Embryonic facial prominence (tissue), 1 donor: ENCODE results near the gene TRPM2.

Source experiments
- DNase-seq: peaks from one replicate; pipeline ENCODE4 v3.0.0-alpha.2; 2016; ENCODE audit errors: extremely low spot score

TRPM2 gene

GRCh38 chr21:44483288-44484237, 130.1 kb downstream of the TRPM2 start:
- DNase-seq = no peak

- DNase-seq = no peak
These were observed 131.3 kb downstream of the TRPM2 start for GRCh38 chr21:44484498-44485253.

GRCh38 chr21:44485254-44485793, 131.9 kb downstream of the TRPM2 start:
- DNase-seq = no peak

GRCh38 chr21:44485796-44486195, 132.4 kb downstream of the TRPM2 start:
- DNase-seq = no peak

- DNase-seq = no peak
These were observed 132.9 kb downstream of the TRPM2 start for GRCh38 chr21:44486302-44486701.

- DNase-seq = no peak
These were observed 134.4 kb downstream of the TRPM2 start for GRCh38 chr21:44487831-44488230.

- no peak for DNase-seq
These were observed 136.5 kb downstream of the TRPM2 start for GRCh38 chr21:44489962-44490361.

GRCh38 chr21:44490405-44490804, 137.0 kb downstream of the TRPM2 start:
- no peak for DNase-seq

GRCh38 chr21:44490816-44491215, 137.4 kb downstream of the TRPM2 start:
- no peak for DNase-seq
